ENCODE data around the gene MLKL.
"Not testable (repeated sequence)": the region's sequence is repeated elsewhere in the genome, so short reads cannot be mapped to it uniquely, and the experiment has no call there.

MLKL gene

DNA sequence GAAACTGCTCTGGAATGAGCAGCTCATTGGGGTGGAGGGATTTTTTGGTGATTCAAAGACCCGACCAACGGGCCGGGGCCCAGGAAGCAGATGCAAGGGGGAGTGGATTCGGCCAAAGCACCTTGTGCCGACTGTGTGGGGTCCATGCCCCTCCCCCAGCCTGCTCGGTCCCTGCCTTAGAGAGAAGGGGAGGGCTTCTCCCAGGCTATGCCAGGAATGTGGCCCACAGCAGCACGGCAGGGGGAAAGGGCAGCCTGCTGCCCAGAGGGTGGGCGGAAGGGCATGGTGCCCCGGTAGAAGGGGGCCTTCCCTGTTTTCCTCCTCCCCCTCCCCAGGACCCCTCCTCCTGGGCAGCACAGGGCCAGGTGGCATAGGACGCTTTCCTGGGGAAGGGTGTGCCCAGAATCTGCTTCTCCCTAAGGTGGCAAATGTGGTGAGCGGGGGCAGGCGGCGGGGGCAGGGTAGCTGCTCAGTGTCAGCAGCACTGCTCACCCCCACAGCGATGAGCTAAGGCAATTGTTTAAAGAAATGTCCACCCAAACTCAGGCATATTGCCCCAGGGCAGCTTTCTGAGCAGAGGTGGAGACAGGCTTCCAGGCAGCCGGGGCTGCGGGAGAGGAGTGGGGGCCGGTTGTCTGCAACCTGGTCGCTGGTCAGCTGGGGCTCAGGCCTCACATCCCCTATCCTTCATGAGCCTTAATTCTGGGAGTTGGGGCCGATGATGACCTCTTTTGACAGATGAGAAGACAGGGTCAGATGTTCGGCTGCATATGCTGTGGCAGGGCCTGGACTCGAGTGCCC lies 33.9 kb upstream of the MLKL start:
- in situ Hi-C loops (cut with MboI; ENCODE audit: low pct_unique_long_range_greater_than_20kb, low sequenced_read_pairs): no loop called here
- DNase-seq: no peak

DNA sequence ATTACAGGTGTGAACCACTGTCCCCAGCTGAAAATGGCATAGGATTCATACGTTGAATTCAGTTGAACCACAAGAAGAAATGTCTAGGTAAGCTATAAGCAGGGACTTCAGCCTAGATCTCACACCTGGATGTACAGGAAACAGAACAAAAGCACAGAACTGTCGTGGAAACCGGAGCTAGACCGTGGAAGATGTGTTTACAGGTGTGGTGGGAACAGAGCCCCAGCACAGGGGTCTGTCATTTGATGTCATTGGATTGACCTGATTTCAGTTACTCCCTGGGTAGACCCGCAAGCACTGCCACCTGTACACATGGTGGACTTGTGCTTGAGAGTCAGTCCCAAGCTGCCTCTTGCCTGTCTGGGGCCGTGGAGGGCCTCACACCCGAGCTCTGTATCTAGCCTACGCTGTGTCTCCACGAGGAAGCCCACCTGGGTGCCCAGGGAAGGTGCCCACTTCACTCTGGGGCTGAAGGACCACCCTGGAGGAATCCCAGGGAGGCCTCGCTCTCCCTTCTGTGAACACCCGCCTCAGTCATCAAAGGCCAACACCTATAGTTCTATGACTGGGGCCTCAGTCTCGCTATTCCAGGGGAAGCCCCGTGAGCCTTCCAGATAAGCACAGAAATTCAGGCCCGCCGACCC lies 32.2 kb upstream of the MLKL start:
- in situ Hi-C loops (cut with MboI; ENCODE audit: low pct_unique_long_range_greater_than_20kb, low sequenced_read_pairs): no loop called here
- no peak for DNase-seq

DNA sequence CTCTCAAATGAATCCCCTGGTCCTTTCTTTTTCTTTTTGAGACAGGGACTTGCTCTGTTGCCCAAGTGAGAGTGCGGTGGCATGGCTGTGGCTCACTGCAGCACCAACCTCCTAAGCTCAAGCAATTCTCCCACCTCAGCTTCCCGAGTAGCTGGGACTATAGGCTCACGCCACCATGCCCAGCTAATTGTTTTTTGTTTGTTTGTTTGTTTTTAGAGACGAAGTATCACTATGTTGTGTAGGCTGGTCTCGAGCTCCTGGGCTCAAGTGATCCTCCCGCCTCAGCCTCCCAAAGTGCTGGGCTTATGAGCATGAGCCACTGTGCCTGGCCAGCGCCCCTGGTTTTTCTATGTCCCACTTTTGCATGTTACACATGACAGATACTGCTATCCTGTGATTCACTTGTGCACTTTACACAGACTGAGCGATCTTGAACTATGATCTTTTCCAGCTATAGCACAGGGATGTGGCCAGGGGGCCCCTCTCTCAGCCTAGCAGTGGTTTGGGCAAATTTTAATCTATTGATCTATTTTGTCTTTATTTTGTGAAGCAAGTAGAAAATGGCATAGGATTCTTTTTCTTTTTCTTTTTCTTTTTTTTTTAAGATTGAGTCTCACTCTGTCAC lies 31.3 kb upstream of the MLKL start:
- in situ Hi-C loops (cut with MboI; ENCODE audit: low pct_unique_long_range_greater_than_20kb, low sequenced_read_pairs): no loop called here
- DNase-seq: no peak

DNA sequence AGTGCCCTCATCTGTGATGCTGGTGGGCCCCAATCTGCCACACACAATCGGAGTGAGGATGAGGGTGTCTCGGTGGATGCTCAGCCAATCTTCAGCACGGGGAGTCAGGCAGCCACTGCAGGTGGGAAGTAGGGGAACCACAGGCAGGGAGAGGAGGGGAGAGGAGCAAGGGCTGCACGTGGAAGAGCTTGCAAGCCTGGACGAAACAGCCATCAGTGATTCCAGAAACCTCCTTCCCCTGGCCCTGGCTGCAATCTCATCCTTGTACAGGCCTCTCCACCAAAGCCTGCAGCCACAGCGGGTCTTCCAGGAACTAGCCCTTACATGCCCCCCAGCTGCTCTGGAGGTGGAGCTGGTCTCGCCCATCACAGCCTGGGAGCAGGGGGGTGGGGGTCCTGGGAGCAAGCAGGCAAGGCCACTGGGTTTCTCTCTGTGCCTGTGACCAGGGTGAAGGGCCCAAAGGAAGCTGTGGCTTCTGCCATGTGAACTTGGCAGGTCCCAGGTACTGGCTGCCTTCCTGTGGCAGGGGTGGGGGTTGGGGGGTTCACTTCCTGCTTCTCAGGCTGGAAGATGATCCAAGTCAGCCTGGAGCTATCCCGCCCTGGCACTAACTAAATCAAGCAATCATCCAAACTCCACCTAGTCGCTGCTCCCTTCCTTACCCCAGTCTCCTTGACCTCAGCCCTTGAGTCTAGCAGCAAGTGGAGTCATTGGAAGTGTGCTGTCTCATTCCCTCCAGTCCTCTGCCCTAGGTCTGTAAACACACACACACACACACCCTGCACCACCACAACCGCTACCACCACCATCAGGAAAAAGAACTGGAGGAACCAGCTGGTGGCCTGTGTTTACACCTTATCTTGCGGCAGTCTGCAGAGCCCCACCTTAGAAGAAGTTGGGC lies 29.4 kb upstream of the MLKL start:
- peak; percentile 42 for DNase-seq
- in situ Hi-C loops (cut with MboI; ENCODE audit: low pct_unique_long_range_greater_than_20kb, low sequenced_read_pairs): no loop called here

DNA sequence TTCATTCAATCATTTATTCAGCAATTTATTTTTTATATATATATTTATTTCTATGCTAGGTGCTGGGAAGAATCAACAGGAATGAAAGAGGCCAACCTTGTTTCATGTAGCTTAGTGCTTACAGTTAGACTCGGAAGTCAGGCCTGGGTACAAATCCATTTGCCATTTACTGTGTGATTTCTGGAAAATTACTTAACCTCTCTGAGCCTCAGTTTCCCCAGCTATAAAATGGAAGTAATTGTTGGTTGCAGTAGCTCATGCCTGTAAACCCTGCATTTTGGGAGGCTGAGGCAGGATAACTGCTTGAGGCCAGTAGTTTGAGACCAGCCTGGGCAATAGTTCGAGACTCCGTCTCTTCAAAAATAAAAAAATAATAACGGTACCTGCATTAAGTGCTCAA lies 27.2 kb upstream of the MLKL start:
- in situ Hi-C loops (cut with MboI; ENCODE audit: low pct_unique_long_range_greater_than_20kb, low sequenced_read_pairs): no loop called here

DNA sequence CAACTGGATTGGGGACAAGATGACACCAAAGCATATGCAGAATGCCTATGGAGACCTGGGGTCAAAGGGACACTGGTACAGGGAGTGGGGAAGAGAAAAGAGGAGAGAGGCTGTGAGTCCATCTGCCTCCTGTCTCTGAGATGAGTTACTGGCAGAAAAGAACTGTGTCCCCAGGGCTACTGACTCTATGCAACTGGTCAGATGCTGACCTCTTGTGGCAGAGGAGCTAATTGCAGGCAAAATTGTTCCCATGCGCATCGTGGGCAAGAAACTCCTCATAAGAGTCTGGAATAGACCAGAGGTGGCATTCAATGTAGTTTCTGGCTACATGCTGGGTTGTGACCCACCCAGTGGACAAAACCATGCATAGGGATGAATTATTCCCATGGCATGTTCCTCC lies 26.1 kb upstream of the MLKL start:
- in situ Hi-C loops (cut with MboI; ENCODE audit: low pct_unique_long_range_greater_than_20kb, low sequenced_read_pairs): no loop called here
- peak; percentile 84 for DNase-seq

More for the DNA sequence above, 27.2 kb upstream of the MLKL start:
- no peak for DNase-seq

DNA sequence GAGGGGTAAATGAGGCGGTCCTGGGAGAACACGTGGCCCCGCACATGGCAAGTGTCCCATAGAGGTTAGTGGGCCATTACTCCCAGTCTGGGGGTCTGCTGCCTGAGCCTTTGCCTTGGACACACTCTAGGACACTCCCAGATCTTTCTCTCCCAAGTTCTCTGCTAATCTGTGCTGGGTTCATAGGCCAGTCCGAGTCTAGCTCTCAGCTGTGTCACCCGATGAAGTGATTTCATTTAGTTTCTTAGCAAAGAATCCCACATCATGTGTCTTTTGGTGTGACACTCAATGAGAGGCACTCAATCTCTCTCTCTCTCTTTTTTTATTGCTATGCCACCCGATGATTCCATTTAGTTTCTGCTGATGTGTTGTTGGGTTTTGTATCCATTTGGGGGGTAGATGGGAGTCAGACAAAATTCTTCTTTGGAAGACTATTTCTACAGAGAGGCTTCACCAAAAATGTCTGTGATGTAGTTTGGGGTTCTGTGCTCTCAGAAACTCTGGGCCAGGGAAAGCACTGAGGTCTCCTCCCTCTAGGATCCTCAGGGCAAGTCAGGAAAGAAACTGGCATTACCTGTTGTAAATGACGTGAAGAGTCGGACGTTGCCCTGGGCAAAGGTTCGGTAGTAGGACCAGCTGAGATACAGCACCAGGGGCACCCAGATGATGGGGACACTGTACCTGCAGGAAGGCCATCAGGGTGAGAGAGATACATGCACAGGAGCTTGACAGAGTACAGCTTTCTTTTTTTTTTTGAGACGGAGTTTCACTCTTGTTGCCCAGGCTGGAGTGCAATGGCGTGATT lies 25.2 kb upstream of the MLKL start:
- in situ Hi-C loops (cut with MboI; ENCODE audit: low pct_unique_long_range_greater_than_20kb, low sequenced_read_pairs): no loop called here
- no peak for DNase-seq

DNA sequence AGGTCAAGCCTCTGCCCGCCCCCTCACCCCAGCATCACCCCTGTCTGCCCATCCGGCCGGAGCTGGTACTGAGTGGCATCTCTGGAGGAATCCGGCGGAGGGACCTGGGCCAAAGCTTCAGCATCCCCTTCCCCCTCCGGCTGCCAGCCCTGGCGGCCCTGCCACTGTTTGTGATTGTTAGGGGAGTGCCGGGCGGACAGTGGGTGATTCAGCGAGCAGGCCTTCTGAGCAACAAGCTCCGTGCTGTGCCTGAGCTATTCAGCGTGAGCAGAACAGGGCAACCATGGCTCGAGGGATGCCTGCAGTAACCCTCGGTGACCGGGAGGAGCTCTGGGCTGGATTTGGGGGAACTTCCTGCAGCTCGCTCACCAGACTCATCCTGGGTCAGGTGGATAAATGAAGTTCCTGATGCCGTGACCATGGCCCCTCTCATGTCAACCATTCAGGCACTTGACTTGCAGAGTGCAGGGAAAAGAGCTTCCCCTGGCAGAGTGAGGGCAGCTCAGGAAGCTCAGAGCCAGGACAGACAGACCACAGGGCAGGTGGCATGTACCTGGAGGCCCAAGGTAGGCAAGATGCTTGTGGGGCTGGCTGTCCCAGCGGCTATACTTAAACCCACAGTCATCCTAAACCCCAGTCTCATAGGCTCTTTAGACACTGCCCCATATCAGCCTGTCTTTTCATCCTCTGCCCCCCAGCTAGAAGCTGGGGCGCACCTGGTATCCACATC lies 24.3 kb upstream of the MLKL start:
- in situ Hi-C loops (cut with MboI; ENCODE audit: low pct_unique_long_range_greater_than_20kb, low sequenced_read_pairs): no loop called here
- no peak for DNase-seq

DNA sequence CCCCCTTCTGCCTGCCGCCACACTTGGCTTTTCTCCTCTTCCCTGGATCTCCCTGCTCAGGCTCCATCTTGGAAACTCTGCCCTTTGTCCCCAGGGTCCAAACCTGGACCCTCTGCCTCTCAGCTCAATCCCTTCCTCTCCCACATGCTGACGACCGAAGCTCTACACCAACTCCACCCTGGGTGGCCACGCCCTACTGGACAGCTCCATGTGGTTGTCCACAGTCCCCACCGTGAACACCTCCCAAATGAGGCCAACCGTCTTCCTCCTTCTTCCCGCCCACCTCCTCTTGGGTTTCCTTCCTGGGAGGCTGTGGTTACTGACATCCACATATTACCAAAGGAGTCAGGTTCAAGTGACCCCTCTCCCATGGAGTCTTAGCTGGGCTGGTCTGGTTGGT lies 22.6 kb upstream of the MLKL start:
- DNase-seq: no peak
- in situ Hi-C loops (cut with MboI; ENCODE audit: low pct_unique_long_range_greater_than_20kb, low sequenced_read_pairs): no loop called here

DNA sequence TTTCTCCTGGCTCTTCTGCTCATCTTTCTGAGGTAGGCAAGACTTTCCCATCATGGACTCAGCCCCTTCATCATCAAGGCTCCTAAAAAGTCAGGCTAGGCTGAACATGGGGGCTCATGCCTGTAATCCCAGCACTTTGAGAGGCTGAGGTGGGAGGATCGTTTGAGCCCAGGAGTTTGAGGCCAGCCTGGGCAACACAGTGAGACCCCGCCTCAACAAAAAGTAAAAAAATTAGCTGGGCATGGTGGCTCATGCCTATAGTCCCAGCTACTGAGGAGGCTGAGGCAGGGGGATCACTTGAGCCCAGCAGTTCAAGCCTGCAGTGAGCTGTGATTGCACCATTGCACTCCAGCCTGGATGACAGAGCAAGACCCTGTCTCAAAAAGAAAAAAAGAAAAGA lies 21.5 kb upstream of the MLKL start:
- DNase-seq; in situ Hi-C loops (cut with MboI; ENCODE audit: low pct_unique_long_range_greater_than_20kb, low sequenced_read_pairs): not testable (repeated sequence)

DNA sequence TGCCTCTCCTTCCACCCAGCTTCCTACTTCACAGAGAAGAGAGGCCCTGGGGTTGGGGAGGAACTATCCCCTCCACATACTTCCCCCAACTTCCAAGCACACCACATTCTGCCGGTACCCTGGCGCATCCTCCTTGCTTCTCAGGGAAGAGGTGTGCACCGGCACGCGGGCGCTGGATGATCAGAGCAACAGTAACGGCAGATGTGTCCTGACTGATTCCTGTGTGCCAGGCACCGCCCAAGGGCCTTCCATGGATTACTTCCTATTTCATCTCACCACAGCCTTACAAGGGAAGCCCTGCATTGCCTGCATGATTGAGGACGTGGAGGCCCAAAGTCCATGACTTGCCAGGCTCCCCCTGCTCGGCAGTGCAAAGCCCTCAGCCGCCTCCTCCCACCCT lies 21.1 kb upstream of the MLKL start:
- in situ Hi-C loops (cut with MboI; ENCODE audit: low pct_unique_long_range_greater_than_20kb, low sequenced_read_pairs): no loop called here
- DNase-seq: no peak

DNA sequence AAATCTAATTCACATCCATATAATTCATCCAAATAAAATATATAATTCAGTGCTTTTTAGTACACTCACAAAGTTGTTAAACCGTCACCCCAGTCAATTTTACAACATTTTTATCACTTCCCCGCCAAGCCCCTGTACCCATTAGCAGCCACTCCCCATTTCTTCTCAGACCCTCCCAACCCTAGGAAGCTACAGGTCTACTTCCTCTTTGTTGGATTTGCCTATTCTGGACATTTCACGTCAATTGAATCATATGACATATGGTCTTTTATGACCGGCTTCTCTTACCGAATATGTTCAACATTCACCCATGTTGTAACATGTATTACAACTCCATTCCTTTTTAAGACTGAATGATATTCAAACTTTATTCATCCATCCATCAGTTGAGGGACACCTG lies 19.9 kb upstream of the MLKL start:
- in situ Hi-C loops (cut with MboI; ENCODE audit: low pct_unique_long_range_greater_than_20kb, low sequenced_read_pairs): no loop called here
- DNase-seq: peak; percentile 28

DNA sequence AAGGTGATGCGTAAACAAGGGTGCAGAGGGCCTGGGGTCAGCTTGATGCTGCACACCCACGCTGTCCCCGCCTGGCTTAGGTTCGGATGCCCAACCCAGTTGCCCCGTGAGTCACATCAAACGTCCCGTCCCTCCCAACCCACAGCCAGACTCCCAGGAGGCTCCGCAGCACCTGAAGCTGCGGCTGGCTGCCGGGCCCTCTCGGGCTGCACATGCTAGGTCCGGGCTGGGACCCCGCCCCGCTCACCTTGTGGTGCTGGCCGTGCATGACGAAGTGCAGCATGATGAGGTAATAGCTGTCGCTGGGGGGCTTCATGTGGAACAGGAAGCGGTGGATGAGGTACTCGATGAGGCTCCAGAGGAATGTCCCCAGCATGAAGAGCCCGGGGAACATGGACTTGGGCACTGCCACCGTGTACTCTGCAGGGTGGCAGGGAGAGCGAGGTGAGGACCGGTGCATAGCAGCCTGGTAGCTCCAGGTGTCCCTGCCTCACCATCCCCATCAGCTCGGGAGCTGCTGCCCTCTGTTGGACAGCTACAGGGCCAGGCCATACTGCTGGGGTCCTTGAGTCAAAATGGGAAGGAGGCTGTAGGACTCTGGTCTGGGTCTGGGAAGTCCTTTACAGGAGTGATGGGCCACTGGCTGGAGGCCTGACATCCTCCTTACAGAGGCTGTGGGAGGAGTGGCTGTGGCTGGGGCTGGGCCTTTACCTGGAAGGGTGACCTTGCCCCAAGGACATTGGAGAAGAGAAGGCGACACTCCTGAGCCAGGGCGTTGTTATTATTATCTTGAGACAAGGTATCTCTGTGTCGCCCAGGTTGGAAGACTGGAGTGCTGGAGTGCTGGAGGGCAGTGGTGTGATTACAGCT lies 18.3 kb upstream of the MLKL start:
- in situ Hi-C loops (cut with MboI; ENCODE audit: low pct_unique_long_range_greater_than_20kb, low sequenced_read_pairs): no loop called here
- no peak for DNase-seq

DNA sequence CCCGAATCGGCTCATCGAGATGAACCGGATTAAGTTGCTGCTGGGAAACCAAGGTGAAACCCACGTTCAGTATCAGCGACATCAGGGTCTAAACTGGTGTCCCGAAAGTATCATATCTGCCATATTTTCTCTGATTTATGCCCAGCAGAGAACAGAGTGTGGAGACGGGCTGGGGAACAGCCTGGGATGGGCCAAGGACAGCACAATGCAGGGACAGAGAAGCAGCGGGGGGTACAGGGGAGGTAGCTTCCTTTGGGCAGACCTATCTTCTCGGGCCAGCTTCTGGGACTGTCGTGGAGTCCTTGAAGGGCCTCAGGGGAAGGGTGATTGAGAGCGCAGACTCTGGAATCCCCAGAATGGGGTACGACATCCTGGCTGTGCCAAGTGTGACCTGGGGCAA lies 17.5 kb upstream of the MLKL start:
- in situ Hi-C loops (cut with MboI; ENCODE audit: low pct_unique_long_range_greater_than_20kb, low sequenced_read_pairs): no loop called here
- no peak for DNase-seq

DNA sequence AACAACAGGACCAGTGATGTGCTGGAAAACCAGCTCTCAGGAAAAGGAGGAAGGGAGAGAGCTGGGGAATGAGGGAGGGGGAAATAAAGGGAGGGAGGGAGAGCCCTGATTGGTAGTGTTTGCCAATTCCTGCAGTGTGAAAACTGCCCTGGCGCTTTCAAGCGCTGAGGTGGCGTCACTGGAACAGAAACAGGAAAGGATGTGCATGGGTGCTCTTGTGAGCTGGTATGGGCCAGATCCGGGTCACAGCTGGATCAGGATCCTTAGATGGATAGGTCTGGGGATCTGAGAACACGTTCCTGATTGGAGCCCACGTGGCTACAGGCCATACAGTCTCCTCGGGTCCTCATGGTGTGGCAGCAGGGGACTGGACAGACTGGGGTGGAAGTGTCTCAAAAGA lies 16.7 kb upstream of the MLKL start:
- in situ Hi-C loops (cut with MboI; ENCODE audit: low pct_unique_long_range_greater_than_20kb, low sequenced_read_pairs): no loop called here
- DNase-seq: no peak

DNA sequence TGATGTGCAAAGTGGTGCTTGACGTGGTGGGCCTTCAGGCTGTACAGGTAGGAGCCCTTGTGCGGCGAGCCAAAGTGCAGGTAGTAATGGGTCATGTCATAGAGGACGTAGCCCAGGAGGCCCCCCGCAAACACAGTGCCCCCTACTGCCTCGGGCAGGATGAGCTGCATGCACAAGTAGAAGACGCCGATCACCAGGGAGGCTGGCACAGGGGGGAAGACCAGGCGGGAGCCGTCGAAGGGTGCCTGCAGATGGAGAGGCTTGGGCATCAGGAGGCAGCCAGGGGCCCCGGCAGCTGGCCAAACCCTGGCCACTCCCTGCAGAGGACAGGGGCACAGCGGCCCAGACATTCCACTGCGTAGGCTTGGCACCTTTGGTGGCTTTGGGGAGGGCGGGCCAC lies 15.7 kb upstream of the MLKL start:
- no peak for DNase-seq
- in situ Hi-C loops (cut with MboI; ENCODE audit: low pct_unique_long_range_greater_than_20kb, low sequenced_read_pairs): no loop called here

DNA sequence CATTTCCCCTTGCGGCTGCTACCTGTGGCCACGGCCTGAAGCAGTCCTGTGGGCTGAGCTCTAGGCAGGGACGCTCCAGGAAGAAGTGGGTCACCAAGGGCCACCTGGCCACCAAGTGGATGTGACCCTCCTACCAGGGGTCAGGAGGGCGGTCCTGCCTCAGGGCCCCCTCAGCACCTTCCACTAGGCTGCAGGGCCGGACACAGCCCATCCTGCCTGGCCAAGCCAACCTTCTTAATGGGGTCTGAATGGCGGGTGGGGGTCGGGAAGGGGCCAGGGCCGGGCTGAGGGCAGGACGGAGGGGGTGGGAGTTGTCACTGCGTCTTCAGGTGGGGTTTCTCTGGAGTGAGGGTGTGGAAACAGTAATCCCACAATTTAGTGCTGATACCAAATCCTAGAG lies 13.2 kb upstream of the MLKL start:
- DNase-seq: no peak
- in situ Hi-C loops (cut with MboI; ENCODE audit: low pct_unique_long_range_greater_than_20kb, low sequenced_read_pairs): no loop called here
